WI38 (cell line): ENCODE results near the gene PIP5K1C.

Experiments
- H3K4me3 ChIP-seq: 2 replicates; pipeline ENCODE4 v1.5.1; 2011; ENCODE audit warnings: low read depth, mild to moderate bottlenecking, control low read depth, low read length
- TF ChIP-seq, protein P1 (sequence below): IDR thresholded peaks from 2 replicates; pipeline ENCODE4 v1.5.1; 2012; ENCODE audit warnings: low read depth, mild to moderate bottlenecking, control low read depth, low read length

PIP5K1C gene

DNA sequence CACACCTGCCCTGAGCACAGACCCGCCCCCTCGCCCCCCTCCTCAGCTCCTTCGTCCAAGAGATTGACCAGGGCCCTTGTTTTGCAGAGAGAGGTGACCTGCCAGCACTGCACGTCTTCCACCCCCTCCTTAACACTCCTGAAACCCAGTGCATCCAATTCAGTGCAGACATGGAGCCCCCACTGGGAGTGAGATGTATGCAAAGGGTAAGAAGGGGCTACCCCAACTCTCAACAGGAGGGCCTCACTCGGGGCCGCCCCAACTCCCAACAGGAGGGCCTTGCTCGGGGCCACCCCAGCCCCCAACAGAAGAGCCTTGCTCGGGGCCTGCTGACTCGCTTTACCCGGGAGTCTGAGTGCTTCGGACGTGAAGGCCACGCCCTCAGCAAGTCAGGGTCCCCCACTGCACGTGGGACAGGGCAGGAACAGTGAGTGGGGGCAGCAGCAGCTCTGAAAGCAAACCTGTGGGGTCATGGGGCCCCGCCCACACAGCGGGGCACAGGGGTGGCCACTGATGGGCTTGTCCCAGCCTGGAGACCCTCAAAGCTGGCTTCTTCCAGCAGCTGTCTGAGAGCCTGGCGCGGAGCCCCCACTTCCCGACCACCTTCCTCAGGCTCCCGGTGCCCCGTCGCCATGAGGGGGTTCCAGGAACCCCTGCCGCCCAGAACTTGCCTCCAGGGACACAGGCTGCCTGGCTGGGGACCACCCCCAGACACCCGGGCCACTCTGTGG lies 79.3 kb downstream of the PIP5K1C start:
- no peak overlapping the region for H3K4me3 ChIP-seq
- TF ChIP-seq, protein P1, sequence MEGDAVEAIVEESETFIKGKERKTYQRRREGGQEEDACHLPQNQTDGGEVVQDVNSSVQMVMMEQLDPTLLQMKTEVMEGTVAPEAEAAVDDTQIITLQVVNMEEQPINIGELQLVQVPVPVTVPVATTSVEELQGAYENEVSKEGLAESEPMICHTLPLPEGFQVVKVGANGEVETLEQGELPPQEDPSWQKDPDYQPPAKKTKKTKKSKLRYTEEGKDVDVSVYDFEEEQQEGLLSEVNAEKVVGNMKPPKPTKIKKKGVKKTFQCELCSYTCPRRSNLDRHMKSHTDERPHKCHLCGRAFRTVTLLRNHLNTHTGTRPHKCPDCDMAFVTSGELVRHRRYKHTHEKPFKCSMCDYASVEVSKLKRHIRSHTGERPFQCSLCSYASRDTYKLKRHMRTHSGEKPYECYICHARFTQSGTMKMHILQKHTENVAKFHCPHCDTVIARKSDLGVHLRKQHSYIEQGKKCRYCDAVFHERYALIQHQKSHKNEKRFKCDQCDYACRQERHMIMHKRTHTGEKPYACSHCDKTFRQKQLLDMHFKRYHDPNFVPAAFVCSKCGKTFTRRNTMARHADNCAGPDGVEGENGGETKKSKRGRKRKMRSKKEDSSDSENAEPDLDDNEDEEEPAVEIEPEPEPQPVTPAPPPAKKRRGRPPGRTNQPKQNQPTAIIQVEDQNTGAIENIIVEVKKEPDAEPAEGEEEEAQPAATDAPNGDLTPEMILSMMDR: no peak

- H3K4me3 ChIP-seq: no peak overlapping the region
- TF ChIP-seq, protein P1: no peak
These were observed 80.0 kb downstream of the PIP5K1C start for GRCh38 chr19:3620145-3620816.

DNA sequence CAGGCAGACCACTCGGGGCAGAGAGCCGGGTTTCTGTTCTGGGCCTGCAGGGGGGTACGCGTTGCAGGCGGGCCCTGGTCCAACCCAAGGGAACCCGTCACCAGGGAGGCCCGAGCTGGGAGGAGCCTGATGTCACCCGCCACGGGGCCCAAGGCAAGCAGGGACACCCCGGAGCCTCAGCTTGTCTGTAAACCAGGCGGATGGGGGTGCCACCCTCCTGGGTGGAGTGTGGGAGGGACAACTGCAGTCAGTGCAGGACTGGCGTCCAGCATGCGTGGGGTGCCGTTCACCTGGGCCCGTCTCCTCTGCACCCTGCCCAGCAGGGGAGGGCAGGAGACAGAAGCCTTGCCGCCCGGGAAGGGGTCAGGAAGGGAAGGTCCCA lies 80.6 kb downstream of the PIP5K1C start:
- TF ChIP-seq, protein P1: no peak
- H3K4me3 ChIP-seq: no peak overlapping the region

- no peak overlapping the region for H3K4me3 ChIP-seq
- TF ChIP-seq, protein P1: no peak
These were observed 81.2 kb downstream of the PIP5K1C start for GRCh38 chr19:3618811-3619630.

- no peak overlapping the region for H3K4me3 ChIP-seq
- TF ChIP-seq, protein P1: peak; percentile 94
These were observed 82.0 kb downstream of the PIP5K1C start for GRCh38 chr19:3618144-3618810.

- TF ChIP-seq, protein P1: no peak
- no peak overlapping the region for H3K4me3 ChIP-seq
These were observed 82.8 kb downstream of the PIP5K1C start for GRCh38 chr19:3617463-3617862.
